PC-9 (cell line): ENCODE measurements around the gene SCARB1. TPM values are rescaled to one million over a fixed set of nuclear protein-coding genes. Genes with fewer than 3 reads are reported as not detected.
A peak's percentile ranks its signal among the peaks of the same experiment; 100 is the strongest.

Experiments
- BruUV-seq: library from RNA; stranded (reverse); fragments of 400-500 nt; replicated peaks from 2 replicates; lab custom pipeline; 2021; lab: Mats Ljungman, UMichigan
- CTCF ChIA-PET: fragments of 300-600 bp; sonication (Branson Sonifier 250); formaldehyde crosslinking; loops from one replicate; lab custom pipeline; 2022; ENCODE audit warnings: antibody characterized with exemption; lab: Charles Lee
- POLR2A ChIA-PET: fragments of 300-600 bp; sonication (Branson Sonifier 250); formaldehyde crosslinking; loops from one replicate; lab custom pipeline; 2022; ENCODE audit warnings: antibody characterized with exemption; ENCODE audit not compliant: unreplicated experiment; lab: Charles Lee
- DNase-seq, 2 experiments: peaks; one replicate each; pipeline versions ENCODE4 v3.0.0 to v3.0.0-alpha.2; 2015 to 2022; ENCODE audit warnings: mixed read lengths in 1 of 2
- H2AFZ ChIP-seq: fragments of 200-600 bp; sonication (generic); 2 replicates; pipeline ENCODE4 v1.8.1; 2017; ENCODE audit warnings: antibody characterized with exemption
- H3F3A ChIP-seq: fragments of 200-600 bp; sonication (generic); 2 replicates; pipeline ENCODE4 v1.8.1; 2017; ENCODE audit warnings: antibody characterized with exemption, mild to moderate bottlenecking, low read depth; ENCODE audit not compliant: insufficient read depth
- H3K27ac ChIP-seq: fragments of 200-600 bp; sonication (generic); 2 replicates; pipeline ENCODE4 v1.6.1; 2016; ENCODE audit warnings: mixed run types
- H3K27me3 ChIP-seq: fragments of 200-600 bp; sonication (generic); 2 replicates; pipeline ENCODE4 v1.6.1; 2016; ENCODE audit warnings: low read depth, mixed run types; ENCODE audit not compliant: insufficient read depth
- H3K36me3 ChIP-seq: fragments of 200-600 bp; sonication (generic); 2 replicates; pipeline ENCODE4 v1.6.1; 2016; ENCODE audit warnings: low read depth, mixed run types
- H3K4me1 ChIP-seq: fragments of 200-600 bp; sonication (generic); replicated peaks from 2 replicates; pipeline ENCODE4 v1.6.1; 2016; ENCODE audit warnings: mixed run types; ENCODE audit not compliant: insufficient read depth
- H3K4me2 ChIP-seq: fragments of 200-600 bp; sonication (generic); 2 replicates; pipeline ENCODE4 v1.6.1; 2017; ENCODE audit warnings: mixed run types
- H3K4me3 ChIP-seq: fragments of 200-600 bp; sonication (generic); 2 replicates; pipeline ENCODE4 v1.6.1; 2016; ENCODE audit warnings: mixed run types
- H3K79me2 ChIP-seq: fragments of 200-600 bp; sonication (generic); 2 replicates; pipeline ENCODE4 v1.6.1; 2017; ENCODE audit warnings: low read depth, mixed run types
- H3K9me2 ChIP-seq: fragments of 200-600 bp; sonication (generic); 2 replicates; pipeline ENCODE4 v1.8.1; 2017; ENCODE audit warnings: mild to moderate bottlenecking; ENCODE audit not compliant: insufficient read depth
- H3K9me3 ChIP-seq: fragments of 200-600 bp; sonication (generic); 2 replicates; pipeline ENCODE4 v1.8.1; 2016; ENCODE audit warnings: low read depth; ENCODE audit not compliant: insufficient read depth
- H4K20me1 ChIP-seq: fragments of 200-600 bp; sonication (generic); 2 replicates; pipeline ENCODE4 v1.8.1; 2017; ENCODE audit not compliant: insufficient read depth
- CTCF ChIP-seq: fragments of 200-600 bp; sonication (generic); conservative IDR thresholded peaks from 2 replicates; pipeline ENCODE4 v1.6.1; 2017; ENCODE audit warnings: mixed run types, antibody characterized with exemption, mild to moderate bottlenecking, moderate library complexity
- EZH2 ChIP-seq: fragments of 200-600 bp; sonication (generic); IDR thresholded peaks from 2 replicates; pipeline ENCODE4 v1.8.0; 2017; ENCODE audit warnings: antibody characterized with exemption, low read depth
- intact Hi-C: fragments of 100-400 bp; cut with micrococcal nuclease; formaldehyde crosslinking; loops from one replicate; pipeline ENCODE4 v1.10.0; 2022; ENCODE audit not compliant: unreplicated experiment
- total RNA-seq: library from RNA; stranded (reverse); gene quantifications from 2 replicates; pipeline ENCODE4 v1.2.3, GENCODE V29; 2021

The SCARB1 gene
- total RNA-seq, 1 experiment from 2014 or later = 49.6 TPM

- intact Hi-C loops = loop anchor here (5.0 kb wide), 4 partner anchors 83 to 378 kb away; no protein-coding TSS in a partner anchor
- Histone ChIP-seq H3K36me3 (0 out of 2 replicates have a peak, but pooled peaks cover 3% of the 10 kb centered on the region), H3K4me1 (peaks cover 8% of the 10 kb centered on the region), H3K9me3 (peaks cover 12% of the 10 kb centered on the region; the same call in 1 of the 2 replicates), H3K4me3 (no peak overlapping the region), H4K20me1 (no peaks in the 10 kb centered on the region), H3K79me2 (no peaks in the 10 kb centered on the region), H3F3A (peaks cover 19% of the 10 kb centered on the region; the same call in 1 of the 2 replicates), H3K27me3 (no peaks in the 10 kb centered on the region), H3K27ac (no peak overlapping the region), H3K4me2 (no peak overlapping the region), H2AFZ (no peak overlapping the region), H3K9me2 (no peaks in the 10 kb centered on the region)
- POLR2A ChIA-PET = interaction anchor here (0.6 to 0.7 kb wide), 2 partner anchors 35 to 405 kb away, joined by 3 to 5 read pairs; no protein-coding TSS in a partner anchor
- no TSS peak for BruUV-seq
- DNase-seq = no peak
- TF ChIP-seq CTCF (no peak), EZH2 (no peak)
- CTCF ChIA-PET = interaction anchor here (0.5 kb wide), 2 partner anchors 16 to 29 kb away, joined by 4 to 5 read pairs; no protein-coding TSS in a partner anchor
Observed at GRCh38 chr12:124764870-124765580, 98.6 kb downstream of the SCARB1 start.

- ChIA-PET CTCF (interaction anchor here (0.5 to 1.1 kb wide), 2 partner anchors 28 to 142 kb away, joined by 3 to 5 read pairs; no protein-coding TSS in a partner anchor), POLR2A (no interaction called here)
- intact Hi-C loops = no loop called here
- Histone ChIP-seq H3K79me2 (no peaks in the 10 kb centered on the region), H3K4me1 (peaks cover 7% of the 10 kb centered on the region), H4K20me1 (no peaks in the 10 kb centered on the region), H3K4me2 (no peak overlapping the region), H3K9me2 (no peaks in the 10 kb centered on the region), H3K27me3 (no peaks in the 10 kb centered on the region), H3F3A (peaks cover 19% of the 10 kb centered on the region; the same call in 1 of the 2 replicates), H3K4me3 (no peak overlapping the region), H3K36me3 (0 out of 2 replicates have a peak, but pooled peaks cover 3% of the 10 kb centered on the region), H3K27ac (no peak overlapping the region), H3K9me3 (peaks cover 12% of the 10 kb centered on the region; the same call in 1 of the 2 replicates), H2AFZ (no peak overlapping the region)
- BruUV-seq = no TSS peak
- TF ChIP-seq EZH2 = no peak
- TF ChIP-seq CTCF = peak; percentile 95
- no peak for DNase-seq
Observed at GRCh38 chr12:124764451-124764850, 99.2 kb downstream of the SCARB1 start.

- Histone ChIP-seq H3K9me3 (peaks cover 12% of the 10 kb centered on the region; the same call in 1 of the 2 replicates), H3K9me2 (no peaks in the 10 kb centered on the region), H3F3A (peaks cover 14% of the 10 kb centered on the region; the same call in 1 of the 2 replicates), H3K27me3 (no peaks in the 10 kb centered on the region), H3K4me2 (no peak overlapping the region), H3K79me2 (no peaks in the 10 kb centered on the region), H3K4me1 (peaks cover 2% of the 10 kb centered on the region), H2AFZ (no peak overlapping the region), H3K36me3 (0 out of 2 replicates have a peak, but pooled peaks cover 3% of the 10 kb centered on the region), H3K27ac (no peak overlapping the region), H4K20me1 (no peaks in the 10 kb centered on the region), H3K4me3 (no peak overlapping the region)
- no peak for TF ChIP-seq EZH2
- no peak for TF ChIP-seq CTCF
- no TSS peak for BruUV-seq
- POLR2A ChIA-PET = no interaction called here
- CTCF ChIA-PET = interaction anchor here (1.1 kb wide), 1 partner anchor 143 kb away, joined by 3 read pairs; no protein-coding TSS in a partner anchor
- intact Hi-C loops = no loop called here
- no peak for DNase-seq
Observed at GRCh38 chr12:124763594-124763979, 100.1 kb downstream of the SCARB1 start.
